Activated effector memory CD4-positive, alpha-beta T cell treated with Interleukin-2 at 50 U/mL for 16 hours (primary cell): ENCODE measurements around the gene SESN1.
"Not testable (repeated sequence)": the region's sequence is repeated elsewhere in the genome, so short reads cannot be mapped to it uniquely, and the experiment has no call there.

Source experiments
- DNase-seq: peaks from one replicate; pipeline ENCODE4 v3.0.0-alpha.2; 2020

SESN1 gene

GRCh38 chr6:109094416-109095035, at the start of gene SESN1:
Gene SESN1 (minus strand): TSS chr6:109094846. CDS start chr6:109094073, 773 bp downstream.
- peak; percentile 74 for DNase-seq

GRCh38 chr6:109143191-109143590, 48.5 kb upstream of the SESN1 start:
- no peak for DNase-seq

GRCh38 chr6:109142067-109142466, 47.4 kb upstream of the SESN1 start:
- not testable (repeated sequence) for DNase-seq

GRCh38 chr6:109139109-109139508, 44.5 kb upstream of the SESN1 start:
- DNase-seq, result no peak

- DNase-seq, result not testable (repeated sequence)
Measured at GRCh38 chr6:109136530-109136929, 41.9 kb upstream of the SESN1 start.

- DNase-seq, result not testable (repeated sequence)
Measured at GRCh38 chr6:109136039-109136438, 41.4 kb upstream of the SESN1 start.

GRCh38 chr6:109135600-109135999, 41.0 kb upstream of the SESN1 start:
- DNase-seq, result not testable (repeated sequence)

GRCh38 chr6:109130065-109130464, 35.4 kb upstream of the SESN1 start:
- DNase-seq, result no peak

GRCh38 chr6:109125504-109125903, 30.9 kb upstream of the SESN1 start:
- DNase-seq, result no peak

- no peak for DNase-seq
Measured at GRCh38 chr6:109124219-109124618, 29.6 kb upstream of the SESN1 start.

- no peak for DNase-seq
Measured at GRCh38 chr6:109121411-109121810, 26.8 kb upstream of the SESN1 start.

- no peak for DNase-seq
Measured at GRCh38 chr6:109118871-109119354, 24.3 kb upstream of the SESN1 start.

GRCh38 chr6:109118337-109118736, 23.7 kb upstream of the SESN1 start:
- DNase-seq, result no peak

GRCh38 chr6:109117346-109118035, 22.8 kb upstream of the SESN1 start:
- DNase-seq, result no peak

GRCh38 chr6:109112663-109113062, 18.0 kb upstream of the SESN1 start:
- not testable (repeated sequence) for DNase-seq

GRCh38 chr6:109109663-109110062, 15.0 kb upstream of the SESN1 start:
- not testable (repeated sequence) for DNase-seq

GRCh38 chr6:109105681-109106080, 11.0 kb upstream of the SESN1 start:
- DNase-seq, result no peak

- DNase-seq, result no peak
Measured at GRCh38 chr6:109104512-109104911, 9.9 kb upstream of the SESN1 start.

GRCh38 chr6:109103942-109104341, 9.3 kb upstream of the SESN1 start:
- no peak for DNase-seq

- DNase-seq, result no peak
Measured at GRCh38 chr6:109102762-109103161, 8.1 kb upstream of the SESN1 start.

- no peak for DNase-seq
Measured at GRCh38 chr6:109097661-109098060, 3.0 kb upstream of the SESN1 start.

GRCh38 chr6:109096208-109096607, 1.6 kb upstream of the SESN1 start:
- no peak for DNase-seq

- no peak for DNase-seq
Measured at GRCh38 chr6:109095835-109096084, 1.1 kb upstream of the SESN1 start.

GRCh38 chr6:109095036-109095834, 589 bp upstream of the SESN1 start, which contains the start of gene CEP57L1:
Gene CEP57L1 (plus strand): TSS chr6:109095507. CDS start chr6:109145222, 49,715 bp downstream.
- DNase-seq, result peak; percentile 91
